HG02938 (cell line): ENCODE results near the gene TGFBR1.

Experiments used
- ATAC-seq: cut with Tn5 transposase; IDR thresholded peaks from one replicate; pipeline ENCODE4 v1.9.1; 2021; ENCODE audit warnings: mild to moderate bottlenecking, moderate library complexity; ENCODE audit not compliant: unreplicated experiment

The TGFBR1 gene

DNA sequence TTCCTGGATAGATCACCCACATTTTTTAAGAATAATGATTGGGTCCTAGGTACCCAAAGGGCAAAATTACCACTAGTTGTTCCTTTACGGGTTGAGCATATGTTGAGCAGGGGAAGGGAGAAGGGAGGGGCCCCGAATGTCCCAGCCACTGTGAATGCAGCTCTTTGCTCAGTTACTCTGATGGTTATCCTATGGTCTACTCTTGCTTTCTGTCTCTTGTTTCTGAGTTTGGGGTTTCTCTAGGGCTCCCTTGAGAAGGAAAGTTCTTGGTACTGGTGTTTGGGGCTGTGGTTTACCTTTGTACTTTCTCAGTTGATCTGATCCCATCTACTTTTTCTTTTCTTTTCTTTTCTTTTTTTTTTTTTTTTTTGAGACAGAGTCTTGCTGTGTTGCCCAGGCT lies 61.2 kb downstream of the TGFBR1 start:
- ATAC-seq: no peak

DNA sequence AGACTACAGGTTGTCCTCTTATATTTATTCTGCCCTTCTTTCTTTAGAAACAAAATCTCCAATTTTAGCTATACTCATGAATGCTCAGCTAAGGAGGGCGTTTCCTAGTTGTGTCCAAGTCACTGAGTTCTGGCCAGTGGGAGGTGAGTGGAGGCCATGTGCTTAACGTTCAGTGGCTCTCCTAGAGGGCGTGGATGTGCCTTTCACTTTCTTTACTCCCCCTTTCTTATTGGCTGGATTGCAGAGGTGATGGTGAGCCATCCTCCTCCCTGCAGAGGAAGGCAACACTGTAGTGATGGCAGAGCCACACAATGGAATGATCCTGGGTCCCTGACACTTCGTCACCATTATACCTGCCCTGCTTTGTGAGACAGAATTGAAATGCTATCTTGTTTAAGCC lies 62.2 kb downstream of the TGFBR1 start:
- ATAC-seq: no peak

DNA sequence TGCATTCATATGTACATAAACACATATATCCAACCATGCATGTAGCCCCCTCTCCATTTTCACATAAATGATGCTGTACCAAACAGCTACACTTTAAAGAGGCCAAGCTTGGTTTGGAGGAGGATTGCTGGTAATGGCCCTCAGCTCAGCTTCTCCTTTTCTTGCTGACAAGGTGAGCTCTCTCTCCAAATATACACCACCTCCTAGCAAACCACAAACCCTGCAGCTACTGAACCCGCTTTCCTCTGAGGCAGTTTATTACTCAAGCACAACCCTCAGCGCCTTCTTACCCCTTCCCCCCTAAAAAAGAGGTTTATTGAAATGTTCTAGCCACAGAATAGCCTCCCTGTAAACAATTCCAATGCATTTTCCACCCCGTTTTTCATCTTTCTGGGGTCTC lies 62.8 kb downstream of the TGFBR1 start:
- no peak for ATAC-seq

DNA sequence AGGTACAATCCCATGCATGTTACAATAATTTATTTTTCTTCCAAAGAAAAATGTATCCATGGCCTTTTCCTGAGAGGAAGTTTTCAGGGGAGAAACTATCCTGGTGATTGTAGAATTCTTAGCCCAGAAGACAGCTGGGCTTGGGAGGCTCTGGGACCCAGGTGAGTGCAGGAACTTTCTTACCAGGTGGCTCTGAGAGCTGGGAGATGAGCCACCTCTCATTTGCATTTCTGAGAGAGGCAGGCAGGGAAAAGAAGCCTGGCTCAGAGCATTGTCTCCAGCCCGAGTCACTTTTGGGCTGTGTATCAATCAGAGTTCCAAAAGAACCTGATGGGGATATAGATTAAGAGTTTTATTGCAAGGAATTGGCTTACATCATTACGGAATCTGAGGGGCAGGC lies 64.2 kb downstream of the TGFBR1 start:
- no peak for ATAC-seq

DNA sequence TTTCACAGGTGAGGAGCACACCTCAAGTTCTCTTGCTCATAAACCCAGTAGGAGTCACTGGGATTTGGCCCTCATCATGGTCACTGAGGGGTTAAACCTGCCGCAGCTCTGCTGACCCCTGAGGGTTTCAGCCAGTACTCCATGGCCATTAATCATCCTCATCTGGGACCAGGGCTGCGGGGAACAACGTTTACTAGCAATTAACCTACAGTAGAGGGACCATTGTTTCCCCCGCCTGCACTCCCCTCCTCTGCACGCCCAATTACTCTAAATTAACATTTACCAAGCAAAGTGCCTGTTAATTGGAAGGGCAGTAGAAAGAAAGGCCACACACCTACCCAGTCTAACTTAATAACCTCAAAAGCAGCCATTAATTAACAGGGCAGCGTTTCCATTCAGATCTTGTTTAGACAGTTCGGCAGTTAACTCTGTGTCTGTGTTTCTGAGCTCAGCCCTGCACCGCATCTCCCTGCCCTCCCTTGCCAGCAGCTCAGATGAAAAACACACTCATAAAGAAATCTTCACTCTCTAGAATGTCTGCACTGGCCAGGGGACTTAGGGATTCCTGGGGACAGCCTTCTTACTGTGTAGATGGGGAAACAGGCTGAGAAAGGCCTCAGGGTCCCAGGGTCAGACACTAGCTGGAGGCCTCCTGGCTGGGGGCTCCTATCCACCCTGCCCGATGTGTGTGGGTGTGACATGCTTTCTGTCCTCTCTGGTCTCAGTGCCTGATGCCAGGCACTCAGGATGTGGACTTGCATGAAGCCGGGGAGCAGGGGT lies 65.3 kb downstream of the TGFBR1 start:
- no peak for ATAC-seq

DNA sequence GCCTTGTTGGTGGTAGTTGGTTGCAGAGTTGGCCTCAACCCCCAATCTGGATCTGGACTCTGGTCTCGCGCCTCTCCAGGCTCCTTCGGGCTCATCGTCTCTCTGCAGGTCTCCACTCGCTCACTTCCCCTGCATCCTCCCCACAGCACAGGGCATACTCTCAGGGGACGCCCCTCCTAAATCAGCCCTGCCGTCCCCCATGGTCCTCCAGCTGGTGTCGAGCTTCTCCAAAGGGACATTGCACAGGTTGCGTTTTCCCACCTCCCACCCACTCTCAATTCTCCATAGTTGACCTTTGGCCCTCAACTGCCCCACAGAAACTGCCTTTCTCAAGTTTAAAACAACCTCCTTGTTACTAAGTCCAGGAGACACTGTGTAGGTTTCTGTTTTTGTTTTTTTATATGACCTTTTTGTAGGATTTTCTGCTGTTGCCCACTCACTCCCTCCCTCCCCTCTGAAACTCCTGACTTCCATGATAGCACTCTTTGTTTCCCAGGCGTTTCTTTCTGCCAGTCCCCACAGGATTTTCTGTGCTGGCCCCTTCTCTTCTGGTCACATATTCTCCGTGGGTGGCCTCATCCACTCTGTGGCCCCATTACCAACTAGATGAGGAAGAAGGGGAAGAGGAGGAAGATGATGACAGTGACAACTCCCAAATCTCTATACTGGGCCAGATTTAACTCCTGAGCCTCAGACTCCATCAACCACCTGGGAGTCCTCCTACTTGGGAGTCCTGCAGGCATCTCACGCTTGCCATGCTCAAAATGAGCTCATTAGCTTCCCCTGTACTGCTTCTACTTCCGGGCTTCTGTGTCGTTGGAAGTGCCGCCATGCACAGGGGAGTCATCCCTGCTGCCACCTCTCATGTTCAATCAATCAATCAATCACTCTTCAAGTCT lies 66.6 kb downstream of the TGFBR1 start:
- ATAC-seq: no peak

DNA sequence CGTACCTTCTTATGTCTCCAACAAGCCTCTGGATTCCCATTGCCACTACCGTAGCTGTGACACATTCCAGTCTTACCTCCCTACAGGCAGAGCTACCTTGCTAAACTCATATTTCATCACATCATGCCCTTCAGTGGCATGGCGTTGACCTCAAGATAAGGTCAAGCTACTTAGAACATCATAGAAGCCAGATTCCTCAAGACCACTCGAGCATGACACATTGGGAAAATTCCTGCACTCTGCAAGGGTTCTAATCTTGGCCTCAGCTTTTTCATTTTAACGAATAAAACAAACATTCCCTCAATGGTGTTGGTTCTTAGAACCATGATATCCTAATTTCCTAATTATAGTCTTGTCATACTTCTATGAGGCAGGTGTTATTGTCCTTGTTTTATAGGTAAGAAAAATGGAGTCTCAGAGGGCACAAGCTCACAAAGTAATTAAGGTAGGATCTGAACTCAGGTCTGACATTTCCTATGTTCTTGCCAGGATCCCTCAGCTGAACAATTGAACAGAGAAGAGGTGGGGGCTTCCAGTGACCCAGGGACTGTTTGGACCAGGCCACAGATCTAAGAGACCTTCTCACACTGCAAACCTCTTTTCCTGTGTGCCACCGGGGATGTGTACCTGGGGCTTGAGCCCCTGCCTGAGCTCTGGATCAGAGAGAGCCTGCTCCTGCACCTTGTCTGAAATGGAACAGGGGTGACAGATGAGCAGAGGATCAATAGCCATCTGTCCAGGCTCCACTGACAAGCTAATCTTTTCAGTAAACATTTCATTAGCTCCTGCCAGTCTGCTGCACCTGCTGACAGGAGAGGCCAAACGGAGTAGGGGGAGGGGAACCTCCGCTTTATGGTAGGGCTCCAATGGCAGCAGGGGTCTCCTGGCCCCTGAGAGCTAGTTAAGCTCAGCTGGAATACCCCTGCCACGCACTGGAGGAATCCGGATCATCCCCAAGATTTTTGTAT lies 67.5 kb downstream of the TGFBR1 start:
- no peak for ATAC-seq

DNA sequence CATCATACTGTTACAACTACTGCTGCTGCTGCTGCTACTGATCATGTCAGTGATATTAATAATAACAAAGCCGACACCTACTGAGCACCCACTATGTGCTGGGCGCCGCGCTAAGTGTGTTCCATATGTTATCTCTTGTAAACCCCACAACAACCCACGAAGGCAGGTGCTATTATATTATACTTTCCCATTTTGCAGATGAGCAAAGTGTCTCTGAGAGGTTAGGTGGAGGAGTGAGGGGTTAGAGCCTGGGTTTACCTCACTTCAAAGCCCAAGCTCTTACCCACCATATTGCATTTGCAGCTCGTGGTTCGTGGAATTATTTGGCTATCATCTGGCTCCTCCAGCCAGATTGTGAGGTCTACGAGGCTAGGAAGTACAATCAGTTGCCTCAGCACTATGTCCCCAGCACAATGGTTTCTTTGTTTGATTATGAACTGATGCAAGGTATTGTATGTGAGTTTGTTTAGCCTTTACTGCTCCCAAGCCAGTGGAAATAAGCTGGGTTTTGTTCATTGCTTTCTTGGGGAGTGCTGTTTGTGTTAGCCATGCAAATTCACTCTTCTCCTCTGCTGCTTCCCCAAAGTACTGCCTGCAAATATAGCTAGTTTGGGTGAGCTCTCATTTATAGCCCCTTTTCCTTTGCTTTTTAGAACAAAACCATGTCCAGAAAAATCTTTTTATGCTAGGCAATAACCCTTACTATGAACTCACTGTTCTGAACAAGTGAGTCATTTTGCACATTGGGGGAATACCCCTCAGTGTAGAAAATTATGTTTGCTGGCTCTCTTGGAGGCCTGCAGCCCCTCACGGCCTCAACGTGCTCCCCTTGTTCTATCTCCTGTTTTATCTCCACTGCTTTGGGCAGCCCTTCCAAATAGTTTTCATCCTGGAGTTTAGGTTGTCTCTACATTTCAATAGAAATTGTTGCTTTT lies 68.9 kb downstream of the TGFBR1 start:
- peak; percentile 60 for ATAC-seq

DNA sequence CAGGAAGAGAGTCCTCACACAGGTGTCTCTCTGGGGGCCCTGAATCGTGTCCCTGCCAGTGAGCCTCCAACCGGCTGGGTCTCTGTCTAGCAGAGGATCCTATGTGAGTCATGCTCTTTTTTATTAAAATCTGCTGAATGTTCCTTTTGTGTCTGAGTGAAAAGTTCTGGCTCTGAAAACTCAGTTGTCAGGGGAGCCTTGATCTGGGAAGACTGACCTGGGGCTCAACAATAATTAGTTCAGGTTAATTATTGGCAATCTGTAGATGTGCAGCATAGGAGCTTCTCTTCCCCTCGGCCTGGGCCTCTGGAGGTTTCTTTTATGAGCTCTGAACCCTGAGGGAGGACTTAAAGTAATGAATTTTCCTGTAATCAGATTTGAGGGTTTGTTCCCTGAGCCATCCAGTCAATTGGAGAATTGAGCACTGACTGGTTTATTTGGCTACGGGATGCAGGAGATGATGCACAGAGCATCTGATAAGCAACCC lies 71.7 kb downstream of the TGFBR1 start:
- no peak for ATAC-seq

DNA sequence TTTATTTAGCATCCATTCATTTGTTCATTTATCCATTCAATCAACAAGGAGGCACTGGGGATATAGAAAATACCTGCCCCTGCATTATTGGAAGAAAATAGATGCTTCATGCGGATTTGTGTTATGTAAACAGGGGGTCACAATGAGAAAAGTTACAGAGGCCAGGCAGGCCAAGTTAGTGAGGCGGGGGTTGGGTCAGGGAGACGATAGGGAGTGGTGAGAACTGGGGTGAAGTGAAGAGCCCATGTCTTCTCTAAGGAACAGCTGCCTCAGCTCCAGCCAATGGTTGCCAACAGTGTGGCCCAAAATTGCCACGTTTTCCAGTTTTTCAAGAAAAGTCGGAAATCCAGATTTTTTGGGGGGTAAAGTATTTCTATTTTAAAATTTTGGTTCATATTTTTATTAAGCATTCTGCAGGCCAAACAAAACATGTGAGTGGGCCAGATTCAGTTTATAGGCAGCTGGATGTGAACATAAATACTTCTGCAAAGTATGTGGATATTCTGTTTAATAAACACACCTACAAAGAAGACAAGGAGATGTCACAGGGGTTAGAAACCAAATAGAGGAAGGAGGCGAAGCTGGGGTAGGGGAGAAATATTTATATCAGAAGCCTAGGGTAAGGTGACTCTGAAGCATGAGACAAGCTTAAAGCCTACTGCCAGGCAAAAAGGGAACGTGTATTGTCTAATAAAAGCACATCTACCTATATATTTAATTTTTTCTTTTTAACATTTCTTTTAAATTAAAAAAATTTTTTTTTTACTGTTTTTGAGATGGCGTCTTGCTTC lies 72.9 kb downstream of the TGFBR1 start:
- ATAC-seq: no peak

DNA sequence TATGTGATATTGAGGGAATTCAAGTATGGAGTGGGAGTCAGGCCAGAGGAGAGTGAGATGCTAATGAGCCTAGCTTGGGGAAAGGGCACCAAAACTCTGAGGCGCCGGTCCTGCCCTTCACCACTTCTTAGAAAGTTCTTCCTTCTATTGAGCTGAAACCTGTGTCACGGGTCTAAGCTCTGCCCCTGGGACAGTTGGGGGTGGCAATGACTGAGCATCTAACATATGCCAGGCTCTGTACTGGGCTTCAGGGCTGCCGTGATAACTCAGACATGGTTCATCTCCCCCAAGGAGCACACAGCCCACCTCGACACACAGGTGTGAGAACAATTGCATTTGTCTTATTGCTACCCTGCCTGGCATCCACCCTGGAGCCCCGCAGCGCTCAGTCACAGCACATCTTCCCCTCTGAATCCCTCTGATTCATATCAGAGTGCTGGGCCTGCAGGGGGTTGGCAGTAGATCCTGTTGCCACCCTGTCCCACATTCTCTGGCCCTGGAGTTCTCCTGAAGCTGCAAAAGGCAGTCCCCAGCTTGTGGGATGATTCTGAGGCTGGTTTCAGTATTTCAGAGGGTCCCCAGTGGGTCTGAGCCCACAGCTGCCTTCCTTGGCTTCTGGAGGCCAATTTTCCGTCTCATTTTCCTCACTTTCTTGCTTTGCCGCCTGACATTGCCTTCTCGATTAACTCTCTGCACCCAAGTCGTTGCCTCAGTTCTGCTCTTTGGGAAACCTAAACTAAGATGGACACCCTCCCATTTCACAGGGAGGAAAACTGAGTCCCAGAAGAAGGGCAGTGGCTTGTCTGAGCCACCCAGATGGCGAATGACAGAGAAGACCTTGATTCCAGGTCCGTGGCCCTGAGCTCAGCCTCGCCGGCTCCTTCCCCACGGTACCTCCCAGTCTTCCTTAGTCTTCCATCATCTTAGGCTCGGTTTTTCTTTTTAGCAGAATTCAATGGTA lies 74.3 kb downstream of the TGFBR1 start:
- no peak for ATAC-seq

DNA sequence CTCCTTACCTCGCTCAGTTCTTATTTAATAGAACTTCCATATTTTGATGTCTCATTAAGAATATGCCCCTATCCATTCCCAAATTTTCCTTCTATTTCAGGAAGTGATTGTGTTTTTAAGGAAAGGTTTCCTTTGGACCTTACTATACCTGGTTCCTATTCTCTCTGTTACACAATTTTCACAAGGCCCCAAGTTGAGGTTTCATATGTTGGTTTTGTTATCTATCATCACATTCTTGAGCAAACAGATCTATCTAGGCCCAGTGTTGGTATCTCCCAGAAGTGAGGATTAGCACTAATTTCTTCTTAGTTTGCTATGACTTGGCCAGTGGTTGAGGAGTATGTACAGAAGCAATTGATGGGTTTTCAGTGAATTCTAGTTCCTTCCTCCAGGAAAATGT lies 75.3 kb downstream of the TGFBR1 start:
- peak; percentile 37 for ATAC-seq

DNA sequence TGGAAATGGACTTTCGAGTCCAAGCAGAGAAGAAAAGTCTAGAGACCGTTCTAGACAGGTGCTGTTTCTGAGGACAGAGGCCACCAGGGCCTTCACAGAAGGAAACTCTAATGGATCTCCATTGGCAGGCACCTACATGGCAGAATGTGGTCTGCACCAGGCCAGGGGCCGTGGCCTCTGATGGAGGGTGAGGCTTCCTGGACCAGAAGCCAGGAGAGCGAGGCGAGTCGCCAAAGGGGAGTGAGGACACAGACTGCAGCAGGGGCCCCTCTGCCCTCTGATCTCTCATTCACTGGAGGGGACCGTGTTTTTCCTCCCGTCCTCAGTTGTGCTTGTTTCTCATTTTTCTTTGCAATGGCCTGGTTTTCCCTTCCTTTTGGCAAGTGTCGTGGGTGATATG lies 75.7 kb downstream of the TGFBR1 start:
- ATAC-seq: no peak

DNA sequence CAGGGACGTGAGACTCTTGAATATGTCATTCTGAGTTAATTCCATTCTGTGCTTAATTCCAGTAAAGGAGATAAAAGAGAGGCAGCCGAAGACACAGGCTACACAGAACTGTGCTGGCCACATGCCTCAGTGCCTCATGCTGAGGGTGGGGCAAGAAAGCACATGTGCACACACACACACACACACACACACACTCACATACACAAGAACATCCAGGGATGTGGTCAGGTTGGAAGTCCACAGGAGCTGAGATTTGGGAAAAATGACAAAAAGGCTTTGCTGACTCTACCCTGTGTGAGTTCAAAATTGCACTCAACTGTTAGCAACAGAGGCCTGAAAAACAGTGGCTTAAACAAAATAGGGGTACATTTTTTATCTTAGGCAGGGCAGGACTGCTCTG lies 76.3 kb downstream of the TGFBR1 start:
- no peak for ATAC-seq

DNA sequence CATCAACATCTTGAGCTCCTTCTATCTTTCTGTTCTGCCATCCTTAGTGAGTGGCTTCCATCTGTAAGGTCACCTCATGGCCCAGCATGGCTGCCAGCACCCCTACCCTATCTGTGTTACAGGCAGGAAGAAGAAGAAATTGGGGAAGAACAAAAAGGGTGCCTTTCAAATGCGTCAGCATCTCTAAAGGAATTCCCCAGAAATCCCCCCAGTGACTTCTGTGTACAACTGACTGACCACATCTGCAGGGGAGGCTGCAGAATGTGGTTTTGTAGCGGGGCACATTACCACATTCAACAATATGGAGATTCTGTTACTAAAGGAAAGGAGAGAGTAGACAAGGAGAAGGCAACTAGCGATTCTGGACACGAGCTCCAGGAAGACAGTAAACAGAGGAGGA lies 76.7 kb downstream of the TGFBR1 start:
- peak; percentile 34 for ATAC-seq

DNA sequence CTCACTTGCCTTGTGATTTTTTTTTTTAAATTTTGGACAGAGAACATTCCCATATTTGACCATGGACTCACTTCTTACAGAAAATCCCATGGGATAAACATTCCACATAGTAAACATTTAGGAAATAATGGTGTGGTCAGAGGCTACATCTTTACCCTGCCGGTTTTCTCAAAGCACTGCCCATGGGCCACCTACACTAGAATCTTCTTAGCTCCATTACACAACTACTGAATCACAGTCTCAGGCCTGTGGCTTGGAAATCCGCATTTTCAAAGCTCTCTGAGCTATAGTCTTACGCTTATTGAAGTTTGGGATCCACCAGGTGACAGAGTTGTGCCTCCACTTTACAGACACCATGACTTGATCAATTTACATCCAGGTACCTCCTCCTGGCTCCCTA lies 77.4 kb downstream of the TGFBR1 start:
- no peak for ATAC-seq

DNA sequence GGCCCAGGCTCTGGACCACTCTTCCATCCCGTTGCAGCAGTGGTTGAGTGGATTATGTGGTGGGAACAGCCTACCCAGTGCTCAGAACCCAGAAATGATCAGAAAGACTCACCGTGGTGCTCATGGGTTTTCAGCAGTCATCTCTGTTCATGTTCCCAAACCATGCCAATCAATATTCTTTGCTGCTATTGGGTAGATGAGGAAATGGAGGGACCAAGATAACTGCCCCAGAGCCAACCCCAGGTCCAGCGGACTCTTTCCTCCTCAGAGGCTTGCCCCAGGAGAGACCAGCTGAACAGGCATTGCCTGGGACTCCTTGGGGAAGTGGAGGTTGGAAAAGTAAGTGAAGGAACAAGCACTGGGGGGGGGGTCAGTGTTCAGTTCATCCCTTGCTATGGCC lies 78.7 kb downstream of the TGFBR1 start:
- no peak for ATAC-seq

DNA sequence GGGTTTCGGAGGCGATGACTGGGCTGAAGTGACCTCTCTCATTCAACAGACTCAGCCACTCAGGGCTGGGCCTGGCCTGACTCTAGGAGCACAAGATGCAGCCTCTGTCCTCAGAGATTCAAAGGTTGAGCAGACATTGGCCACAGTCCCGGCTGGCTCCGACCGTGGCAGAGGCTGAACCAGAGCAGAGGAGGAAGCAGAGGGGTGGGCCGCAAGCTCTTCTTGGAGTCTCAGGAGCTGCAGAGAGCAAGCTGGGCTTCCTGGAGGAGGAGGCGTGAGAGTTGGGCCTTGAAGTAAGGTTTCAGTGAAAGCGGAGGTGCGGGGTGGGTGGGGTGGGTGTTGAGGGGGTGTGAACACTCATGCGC lies 79.2 kb downstream of the TGFBR1 start:
- ATAC-seq: no peak
